Breast epithelium (tissue), 4 donors: ENCODE data around the gene WNT2B. TPM values are rescaled to one million over a fixed set of nuclear protein-coding genes. Genes with fewer than 3 reads are reported as not detected.

Source experiments
- DNase-seq, 2 donors: peaks; one replicate each; pipeline ENCODE4 v3.0.0-alpha.2; 2019; ENCODE audit warnings: low spot score in 2 of 2
- H3K27ac ChIP-seq, 2 donors: fragments of 200-600 bp; sonication (generic) in 1 of 2; one replicate each; pipeline ENCODE4 v1.5.1; 2016 to 2019; ENCODE audit warnings: mild to moderate bottlenecking in 1 of 2
- H3K27me3 ChIP-seq, 2 donors: fragments of 200-600 bp; sonication (generic) in 1 of 2; one replicate each; pipeline versions ENCODE4 v1.5.1 to v1.6.0; 2017 to 2019; ENCODE audit warnings: control low read depth in 1 of 2, mild to moderate bottlenecking in 1 of 2
- H3K36me3 ChIP-seq: fragments of 200-600 bp; one replicate; pipeline ENCODE4 v1.5.1; 2019
- H3K4me1 ChIP-seq, 2 donors: fragments of 200-600 bp; sonication (generic); one replicate each; pipeline ENCODE4 v1.5.1; 2016 to 2019; ENCODE audit warnings: control low read depth in 1 of 2
- H3K4me3 ChIP-seq, 3 donors: fragments of 200-600 bp; sonication (generic); 1 replicate in 2 of 3; 2 replicates in 1 of 3; pipeline ENCODE4 v1.5.1; 2016 to 2019; ENCODE audit warnings: mild to moderate bottlenecking in 3 of 3, moderate library complexity in 2 of 3
- H3K9me3 ChIP-seq, 2 donors: fragments of 200-600 bp; sonication (generic) in 1 of 2; one replicate each; pipeline ENCODE4 v1.5.1; 2016 to 2019; ENCODE audit warnings: control low read depth in 1 of 2
- POLR2A ChIP-seq: fragments of 450-650 bp; IDR thresholded peaks from one replicate; pipeline ENCODE4 v1.6.1; 2016; ENCODE audit warnings: antibody characterized with exemption, mild to moderate bottlenecking, moderate library complexity
- POLR2AphosphoS5 ChIP-seq, 3 donors: sonication (generic); formaldehyde crosslinking; IDR thresholded peaks; one replicate each; pipeline ENCODE4 v1.6.1; 2017; ENCODE audit warnings: antibody characterized with exemption in 3 of 3
- intact Hi-C: fragments of 100-400 bp; cut with DNase I; formaldehyde crosslinking; loops from one replicate; pipeline ENCODE4 v1.15.1; 2023; ENCODE audit warnings: low total_unique reads
- total RNA-seq, 3 donors: library from RNA; depleted of rRNA; stranded (reverse); fragments of >200 nt; gene quantifications; one replicate each; pipeline ENCODE4 v1.1.0, GENCODE V29; 2016
- TF ChIP-seq, protein P1 (sequence below), 3 donors: fragments of 450-650 bp; IDR thresholded peaks; one replicate each; pipeline ENCODE4 v1.5.1; 2016 to 2017; ENCODE audit warnings: antibody characterized with exemption in 3 of 3, mild to moderate bottlenecking in 3 of 3, moderate library complexity in 3 of 3

Gene WNT2B
- total RNA-seq, 3 donors from 2014 or later, result 2.9 to 6.1 (median 6.0) TPM

GRCh38 chr1:112538883-112539282, 30.1 kb downstream of the WNT2B start:
- intact Hi-C loops, result no loop called here
- no peaks in the 10 kb centered on the region for H3K36me3 ChIP-seq
- DNase-seq, result no peak

GRCh38 chr1:112540226-112540794, 31.5 kb downstream of the WNT2B start:
- H3K27ac ChIP-seq, result no peak overlapping the region
- H3K36me3 ChIP-seq, result no peaks in the 10 kb centered on the region
- TF ChIP-seq POLR2AphosphoS5 (IDR thresholded peaks at IDR 0.05) (no peak), POLR2A (no peak)
- TF ChIP-seq, protein P1, sequence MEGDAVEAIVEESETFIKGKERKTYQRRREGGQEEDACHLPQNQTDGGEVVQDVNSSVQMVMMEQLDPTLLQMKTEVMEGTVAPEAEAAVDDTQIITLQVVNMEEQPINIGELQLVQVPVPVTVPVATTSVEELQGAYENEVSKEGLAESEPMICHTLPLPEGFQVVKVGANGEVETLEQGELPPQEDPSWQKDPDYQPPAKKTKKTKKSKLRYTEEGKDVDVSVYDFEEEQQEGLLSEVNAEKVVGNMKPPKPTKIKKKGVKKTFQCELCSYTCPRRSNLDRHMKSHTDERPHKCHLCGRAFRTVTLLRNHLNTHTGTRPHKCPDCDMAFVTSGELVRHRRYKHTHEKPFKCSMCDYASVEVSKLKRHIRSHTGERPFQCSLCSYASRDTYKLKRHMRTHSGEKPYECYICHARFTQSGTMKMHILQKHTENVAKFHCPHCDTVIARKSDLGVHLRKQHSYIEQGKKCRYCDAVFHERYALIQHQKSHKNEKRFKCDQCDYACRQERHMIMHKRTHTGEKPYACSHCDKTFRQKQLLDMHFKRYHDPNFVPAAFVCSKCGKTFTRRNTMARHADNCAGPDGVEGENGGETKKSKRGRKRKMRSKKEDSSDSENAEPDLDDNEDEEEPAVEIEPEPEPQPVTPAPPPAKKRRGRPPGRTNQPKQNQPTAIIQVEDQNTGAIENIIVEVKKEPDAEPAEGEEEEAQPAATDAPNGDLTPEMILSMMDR (IDR thresholded peaks at IDR 0.05), result no peak
- H3K27me3 ChIP-seq, result no peaks in the 10 kb centered on the region
- intact Hi-C loops, result no loop called here
- no peak overlapping the region for H3K4me3 ChIP-seq
- H3K9me3 ChIP-seq, result no peaks in the 10 kb centered on the region
- H3K4me1 ChIP-seq, result no peaks in the 10 kb centered on the region
- DNase-seq, result no peak

More at GRCh38 chr1:112538883-112539282, 30.1 kb downstream of the WNT2B start:
- no peaks in the 10 kb centered on the region for H3K9me3 ChIP-seq
- H3K27me3 ChIP-seq, result no peaks in the 10 kb centered on the region
- no peak overlapping the region for H3K4me3 ChIP-seq
- H3K27ac ChIP-seq, result no peak overlapping the region
- TF ChIP-seq POLR2A (no peak), POLR2AphosphoS5 (IDR thresholded peaks at IDR 0.05) (no peak)
- TF ChIP-seq, protein P1 (IDR thresholded peaks at IDR 0.05), result no peak
- no peaks in the 10 kb centered on the region for H3K4me1 ChIP-seq

DNA sequence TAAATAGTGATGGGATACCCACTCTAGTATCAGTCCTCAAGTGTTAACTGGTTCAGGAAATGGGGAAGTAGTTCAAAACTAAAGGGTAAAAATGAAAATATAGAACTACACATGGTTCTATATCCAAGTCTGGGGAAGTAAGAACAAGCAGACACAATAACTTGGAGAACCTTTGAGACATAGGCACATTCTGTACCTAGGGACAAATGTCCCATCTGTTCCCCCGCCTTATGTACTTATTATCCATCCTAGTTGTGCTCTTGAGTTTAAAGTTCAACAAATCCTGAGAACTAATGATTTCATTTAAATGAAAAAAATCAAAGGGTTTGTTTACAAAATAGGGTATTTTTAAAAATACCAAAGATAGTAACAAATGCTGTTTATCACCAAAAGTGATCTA, 32.5 kb downstream of the WNT2B start:
- Histone ChIP-seq H3K9me3 (no peaks in the 10 kb centered on the region), H3K4me1 (no peaks in the 10 kb centered on the region), H3K36me3 (no peaks in the 10 kb centered on the region), H3K4me3 (no peak overlapping the region), H3K27me3 (no peaks in the 10 kb centered on the region), H3K27ac (no peak overlapping the region)
- TF ChIP-seq POLR2AphosphoS5 (IDR thresholded peaks at IDR 0.05) (no peak), POLR2A (no peak)
- TF ChIP-seq, protein P1 (IDR thresholded peaks at IDR 0.05), result no peak
- intact Hi-C loops, result no loop called here
- DNase-seq, result no peak

GRCh38 chr1:112542206-112542973, 33.6 kb downstream of the WNT2B start:
- TF ChIP-seq POLR2AphosphoS5 (IDR thresholded peaks at IDR 0.05), result no peak
- TF ChIP-seq, protein P1 (IDR thresholded peaks at IDR 0.05), result no peak
- TF ChIP-seq POLR2A, result no peak
- H3K36me3 ChIP-seq, result no peaks in the 10 kb centered on the region
- intact Hi-C loops, result no loop called here

DNA sequence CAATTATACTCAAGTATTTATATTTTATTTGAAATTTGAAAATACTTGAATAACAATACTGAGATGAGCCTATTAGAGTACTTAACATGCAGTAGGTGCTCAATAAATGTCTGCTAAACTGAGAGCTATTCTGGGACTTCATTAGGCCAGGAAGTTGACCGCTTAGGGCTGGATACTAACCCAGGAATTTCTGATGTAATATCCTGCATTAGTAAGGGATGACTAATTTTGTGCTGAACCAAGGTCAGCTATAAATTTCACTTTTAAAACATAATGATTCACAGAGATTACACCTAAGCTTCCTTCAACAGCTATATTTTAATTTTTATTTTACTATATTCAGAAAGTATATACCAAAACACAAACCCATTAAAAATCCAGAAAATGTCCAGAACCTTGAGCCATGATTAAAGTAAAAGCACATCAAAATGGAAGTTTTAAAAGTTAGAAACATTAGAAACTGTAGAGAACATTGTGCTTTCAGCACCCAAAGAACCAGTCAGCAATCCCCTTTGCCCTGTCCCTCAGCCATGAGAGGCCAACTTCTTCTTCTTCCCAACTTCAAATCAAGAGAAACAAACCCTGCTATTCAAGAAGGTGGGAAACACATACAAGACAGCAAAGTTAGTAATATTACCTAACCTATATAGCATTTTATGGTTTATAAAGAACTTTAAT, 35.4 kb downstream of the WNT2B start:
- Histone ChIP-seq H3K36me3 (no peaks in the 10 kb centered on the region), H3K27me3 (no peaks in the 10 kb centered on the region), H3K4me1 (no peaks in the 10 kb centered on the region), H3K9me3 (no peaks in the 10 kb centered on the region), H3K27ac (no peak overlapping the region), H3K4me3 (no peak overlapping the region)
- no peak for TF ChIP-seq POLR2AphosphoS5 (IDR thresholded peaks at IDR 0.05)
- no peak for TF ChIP-seq POLR2A
- TF ChIP-seq, protein P1 (IDR thresholded peaks at IDR 0.05), result no peak
- intact Hi-C loops, result no loop called here
- DNase-seq, result no peak

More at GRCh38 chr1:112542206-112542973, 33.6 kb downstream of the WNT2B start:
- Histone ChIP-seq H3K4me3 (no peak overlapping the region), H3K4me1 (no peaks in the 10 kb centered on the region), H3K27ac (no peak overlapping the region), H3K27me3 (no peaks in the 10 kb centered on the region), H3K9me3 (no peaks in the 10 kb centered on the region)
- no peak for DNase-seq
